HEK293T (cell line): ENCODE data around the gene ATP8A2.

ENCODE experiments used
- ARNT ChIP-seq: fragments of 450-650 bp; IDR thresholded peaks from 2 replicates; pipeline ENCODE4 v1.6.1; 2017; ENCODE audit warnings: mild to moderate bottlenecking
- BHLHE40 ChIP-seq: fragments of 450-650 bp; IDR thresholded peaks from 2 replicates; pipeline ENCODE4 v1.6.1; 2016; ENCODE audit warnings: mild to moderate bottlenecking, moderate library complexity, borderline replicate concordance
- CTBP1 ChIP-seq: fragments of 450-650 bp; IDR thresholded peaks from 2 replicates; pipeline ENCODE4 v1.6.1; 2016; ENCODE audit warnings: borderline replicate concordance
- FOXA1 ChIP-seq: fragments of 450-650 bp; IDR thresholded peaks from 2 replicates; pipeline ENCODE4 v1.6.1; 2016; ENCODE audit warnings: mild to moderate bottlenecking
- FOXK2 ChIP-seq: fragments of 450-650 bp; IDR thresholded peaks from 2 replicates; pipeline ENCODE4 v1.6.1; 2016; ENCODE audit warnings: mild to moderate bottlenecking
- FOXM1 ChIP-seq: fragments of 450-650 bp; IDR thresholded peaks from 2 replicates; pipeline ENCODE4 v1.6.1; 2017; ENCODE audit warnings: mild to moderate bottlenecking, borderline replicate concordance
- HDGF ChIP-seq: fragments of 450-650 bp; IDR thresholded peaks from 2 replicates; pipeline ENCODE4 v1.6.1; 2017; ENCODE audit warnings: antibody characterized with exemption, borderline replicate concordance
- LEF1 ChIP-seq: fragments of 450-650 bp; IDR thresholded peaks from 2 replicates; pipeline ENCODE4 v1.6.1; 2017; ENCODE audit warnings: mild to moderate bottlenecking, borderline replicate concordance
- SP1 ChIP-seq: fragments of 450-650 bp; IDR thresholded peaks from 2 replicates; pipeline ENCODE4 v1.6.1; 2017
- SUZ12 ChIP-seq: fragments of 450-650 bp; IDR thresholded peaks from 2 replicates; pipeline ENCODE4 v1.6.1; 2016; ENCODE audit warnings: mild to moderate bottlenecking
- TARDBP ChIP-seq: fragments of 450-650 bp; IDR thresholded peaks from 2 replicates; pipeline ENCODE4 v1.6.1; 2016
- ZNF384 ChIP-seq: fragments of 450-650 bp; IDR thresholded peaks from 2 replicates; pipeline ENCODE4 v1.6.1; 2016
- TF ChIP-seq, protein P1 (sequence below): fragments of 450-650 bp; IDR thresholded peaks from 2 replicates; pipeline ENCODE4 v1.6.1; 2016

DNA sequence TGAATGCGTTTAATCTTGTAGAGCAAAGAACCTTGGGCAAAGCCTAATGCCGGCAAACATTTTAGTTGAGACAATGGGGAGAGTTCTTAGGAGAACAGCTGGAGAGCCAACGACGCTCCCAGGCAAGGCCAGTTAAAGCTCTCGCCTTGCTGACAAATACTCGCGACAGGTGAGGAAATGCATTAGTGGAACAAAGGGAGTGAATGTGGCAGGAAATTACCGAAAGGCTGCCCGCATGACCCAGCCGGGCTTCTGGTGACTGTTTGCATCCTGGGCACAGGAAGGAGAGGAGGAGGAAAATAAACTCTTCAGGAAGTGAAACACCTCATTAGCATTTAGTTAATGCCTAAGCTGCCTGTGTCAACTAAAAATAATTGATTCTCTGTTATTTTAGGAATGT, 605.4 kb downstream of the ATP8A2 start:
- TF ChIP-seq LEF1 (no peak), SP1 (no peak), CTBP1 (no peak), ARNT (no peak), FOXK2 (no peak), FOXA1 (no peak), HDGF (no peak), BHLHE40 (no peak), ZNF384 (no peak), SUZ12 (no peak), TARDBP (no peak), FOXM1 (no peak)
- TF ChIP-seq, protein P1, sequence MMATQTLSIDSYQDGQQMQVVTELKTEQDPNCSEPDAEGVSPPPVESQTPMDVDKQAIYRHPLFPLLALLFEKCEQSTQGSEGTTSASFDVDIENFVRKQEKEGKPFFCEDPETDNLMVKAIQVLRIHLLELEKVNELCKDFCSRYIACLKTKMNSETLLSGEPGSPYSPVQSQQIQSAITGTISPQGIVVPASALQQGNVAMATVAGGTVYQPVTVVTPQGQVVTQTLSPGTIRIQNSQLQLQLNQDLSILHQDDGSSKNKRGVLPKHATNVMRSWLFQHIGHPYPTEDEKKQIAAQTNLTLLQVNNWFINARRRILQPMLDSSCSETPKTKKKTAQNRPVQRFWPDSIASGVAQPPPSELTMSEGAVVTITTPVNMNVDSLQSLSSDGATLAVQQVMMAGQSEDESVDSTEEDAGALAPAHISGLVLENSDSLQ, result no peak
